OCI-LY3 (cell line): ENCODE results near the gene SEPTIN2.

Source experiments
- EZH2phosphoT487 ChIP-seq: fragments of 200-600 bp; shearing (Covaris generic); IDR thresholded peaks from 2 replicates; pipeline ENCODE4 v1.6.1; 2018; ENCODE audit warnings: antibody characterized with exemption, mixed run types, low read depth
- TF ChIP-seq, protein P1 (sequence below): fragments of 200-600, 300-600 bp; sonication (generic); IDR thresholded peaks from 2 replicates; pipeline ENCODE4 v1.5.1; 2014; ENCODE audit warnings: antibody characterized with exemption, low read length, low read depth

DNA sequence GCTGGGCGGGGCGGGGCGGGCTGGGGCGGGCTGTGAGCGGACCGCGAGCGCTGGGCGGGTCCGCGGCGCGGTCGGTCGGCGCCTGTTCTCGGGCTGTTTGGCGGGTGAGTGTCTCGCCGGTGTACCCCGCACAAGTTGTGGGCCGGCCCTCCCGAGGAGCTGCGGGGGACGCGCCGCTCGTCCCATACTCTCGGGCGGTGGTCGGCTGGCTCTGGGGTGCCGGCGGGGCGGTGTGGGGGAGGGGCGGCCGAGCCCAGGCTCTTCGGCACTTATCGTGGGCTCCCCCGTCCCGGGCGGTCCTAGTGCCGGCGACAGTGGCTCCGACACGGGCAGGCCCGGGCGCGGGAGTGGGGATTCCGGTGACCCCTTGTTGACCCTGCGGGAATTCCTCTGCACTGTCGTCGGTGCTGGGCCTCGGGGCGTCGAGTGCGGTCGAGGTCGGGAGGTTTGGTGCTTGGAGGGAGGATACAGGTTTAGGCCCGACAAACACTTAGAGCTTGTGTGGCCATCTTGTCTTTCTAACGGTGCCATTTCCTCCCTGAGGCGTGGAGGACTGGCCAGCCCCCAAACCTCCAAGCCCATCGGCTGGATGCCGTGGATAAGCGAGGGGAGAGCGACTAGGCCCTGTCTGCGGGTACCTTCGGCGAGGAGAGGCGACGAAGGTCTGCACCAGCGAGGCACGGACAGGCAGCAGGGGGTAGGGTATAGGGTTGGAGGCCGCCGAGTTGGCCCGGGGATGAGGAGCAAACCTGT is at the start of gene SEPTIN2:
- TF ChIP-seq, protein P1, sequence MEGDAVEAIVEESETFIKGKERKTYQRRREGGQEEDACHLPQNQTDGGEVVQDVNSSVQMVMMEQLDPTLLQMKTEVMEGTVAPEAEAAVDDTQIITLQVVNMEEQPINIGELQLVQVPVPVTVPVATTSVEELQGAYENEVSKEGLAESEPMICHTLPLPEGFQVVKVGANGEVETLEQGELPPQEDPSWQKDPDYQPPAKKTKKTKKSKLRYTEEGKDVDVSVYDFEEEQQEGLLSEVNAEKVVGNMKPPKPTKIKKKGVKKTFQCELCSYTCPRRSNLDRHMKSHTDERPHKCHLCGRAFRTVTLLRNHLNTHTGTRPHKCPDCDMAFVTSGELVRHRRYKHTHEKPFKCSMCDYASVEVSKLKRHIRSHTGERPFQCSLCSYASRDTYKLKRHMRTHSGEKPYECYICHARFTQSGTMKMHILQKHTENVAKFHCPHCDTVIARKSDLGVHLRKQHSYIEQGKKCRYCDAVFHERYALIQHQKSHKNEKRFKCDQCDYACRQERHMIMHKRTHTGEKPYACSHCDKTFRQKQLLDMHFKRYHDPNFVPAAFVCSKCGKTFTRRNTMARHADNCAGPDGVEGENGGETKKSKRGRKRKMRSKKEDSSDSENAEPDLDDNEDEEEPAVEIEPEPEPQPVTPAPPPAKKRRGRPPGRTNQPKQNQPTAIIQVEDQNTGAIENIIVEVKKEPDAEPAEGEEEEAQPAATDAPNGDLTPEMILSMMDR = no peak
- no peak for TF ChIP-seq EZH2phosphoT487
